ENCODE results near the gene CSNK2A1.

GRCh38 chr20:427849-428657, 115.5 kb downstream of the CSNK2A1 start:
- TF ChIP-seq CTCF (IDR thresholded peaks at IDR 0.05) = no peak
- no peak for TF ChIP-seq POLR2A (IDR thresholded peaks at IDR 0.05)

All from body of pancreas (tissue), 4 donors.